HepG2 (cell line): ENCODE data around the gene C22orf15. TPM values are rescaled to one million over a fixed set of nuclear protein-coding genes. Genes with fewer than 3 reads are reported as not detected.

Experiments used
- CSRNP1 ChIP-seq: sonication (generic); formaldehyde crosslinking; IDR thresholded peaks from 2 replicates; pipeline ENCODE4 v1.8.1; 2023; ENCODE audit warnings: mild to moderate bottlenecking, missing genetic modification reagents
- ELF3 ChIP-seq: IDR thresholded peaks from 2 replicates; pipeline ENCODE4 v1.6.1; 2016; ENCODE audit warnings: missing genetic modification reagents, missing compliant biosample characterization
- EP300 ChIP-seq, 3 experiments: sonication (generic) in 1 of 3; formaldehyde crosslinking in 1 of 3; IDR thresholded peaks; 2 replicates each; pipeline versions ENCODE4 v1.5.1 to v1.6.1; 2011 to 2020; ENCODE audit warnings: low read depth in 2 of 3, low read length in 2 of 3, borderline replicate concordance in 1 of 3, improper control_type of control experiment in 1 of 3, mild to moderate bottlenecking in 1 of 3, missing genetic modification reagents in 1 of 3, moderate library complexity in 1 of 3
- GLI4 ChIP-seq: sonication (generic); formaldehyde crosslinking; IDR thresholded peaks from 2 replicates; pipeline ENCODE4 v1.5.1; 2020; ENCODE audit warnings: missing genetic modification reagents, mild to moderate bottlenecking, moderate library complexity, borderline replicate concordance
- KDM4B ChIP-seq: sonication (generic); formaldehyde crosslinking; IDR thresholded peaks from 2 replicates; pipeline ENCODE4 v1.4.0; 2020; ENCODE audit warnings: missing genetic modification reagents
- RFX1 ChIP-seq: fragments of 450-650 bp; IDR thresholded peaks from 2 replicates; pipeline ENCODE4 v1.6.1; 2017
- RNF219 ChIP-seq: sonication (generic); formaldehyde crosslinking; IDR thresholded peaks from 2 replicates; pipeline ENCODE4 v1.5.0; 2020; ENCODE audit warnings: mild to moderate bottlenecking, missing genetic modification reagents
- SKI ChIP-seq: fragments of 450-650 bp; IDR thresholded peaks from one replicate; pipeline ENCODE4 v1.6.1; 2018; ENCODE audit warnings: mild to moderate bottlenecking; ENCODE audit not compliant: partially characterized antibody
- SOX6 ChIP-seq, 2 experiments: fragments of 450-650 bp in 1 of 2; sonication (generic) in 1 of 2; formaldehyde crosslinking in 1 of 2; IDR thresholded peaks; 2 replicates each; pipeline versions ENCODE4 v1.4.0 to v1.6.1; 2017 to 2020; ENCODE audit warnings: antibody characterized with exemption in 1 of 2, mild to moderate bottlenecking in 1 of 2, missing genetic modification reagents in 1 of 2
- ZNF629 ChIP-seq: sonication (generic); formaldehyde crosslinking; conservative IDR thresholded peaks from 2 replicates; pipeline ENCODE4 v1.5.0; 2020; ENCODE audit warnings: missing genetic modification reagents
- ZNF713 ChIP-seq: sonication (generic); formaldehyde crosslinking; IDR thresholded peaks from 2 replicates; pipeline ENCODE4 v1.4.0; 2020; ENCODE audit warnings: mild to moderate bottlenecking, missing genetic modification reagents
- ZNF766 ChIP-seq: sonication (generic); formaldehyde crosslinking; IDR thresholded peaks from 2 replicates; pipeline ENCODE4 v1.5.0; 2020; ENCODE audit warnings: missing genetic modification reagents, borderline replicate concordance
- ZNF776 ChIP-seq: sonication (generic); formaldehyde crosslinking; IDR thresholded peaks from 2 replicates; pipeline ENCODE4 v1.4.0; 2020; ENCODE audit warnings: mild to moderate bottlenecking, missing genetic modification reagents
- polyA plus RNA-seq, 8 experiments: library from polyadenylated mRNA; depleted of rRNA in 3 of 8; stranded (reverse) in 7 of 8; unstranded in 1 of 8; fragments of >200 nt; fragmentation: Illumina TruSeq in 4 of 8; extraction: Trizol in 4 of 8; gene quantifications; 2 replicates each; pipeline versions ENCODE4 v1.2.1 to v1.2.3, GENCODE V29; 2011 to 2016; ENCODE audit warnings: low read depth in 4 of 8, missing spikeins in 1 of 8, mixed read lengths in 1 of 8; ENCODE audit not compliant: insufficient read depth in 1 of 8
- total RNA-seq, 5 experiments: library from RNA; depleted of rRNA; stranded (reverse); fragments of >200 nt; fragmentation: Illumina TruSeq; extraction: Trizol; gene quantifications; 2 replicates each; pipeline ENCODE4 v1.2.3, GENCODE V29; 2016; ENCODE audit warnings: low read depth in 1 of 5
- TF ChIP-seq, protein P1 (sequence below): sonication (generic); formaldehyde crosslinking; IDR thresholded peaks from 2 replicates; pipeline ENCODE4 v1.4.0; 2020; ENCODE audit warnings: mild to moderate bottlenecking, low read depth, missing genetic modification reagents
- TF ChIP-seq, protein P2 (sequence below): sonication (generic); formaldehyde crosslinking; IDR thresholded peaks from 2 replicates; pipeline ENCODE4 v1.9.0; 2022; ENCODE audit warnings: missing genetic modification reagents, mild to moderate bottlenecking, borderline replicate concordance
- TF ChIP-seq, protein P3 (sequence below): sonication (generic); formaldehyde crosslinking; IDR thresholded peaks from 2 replicates; pipeline ENCODE4 v1.8.0; 2022; ENCODE audit warnings: low read depth, missing genetic modification reagents

Gene C22orf15
- total and polyA plus RNA-seq, 2 of the 13 experiments (the other 11 are each of a cell fraction or from before 2014, with no cell fraction given), result not detected

- TF ChIP-seq ELF3 (CRISPR knock-in tag) (peak; percentile 58), RNF219 (CRISPR knock-in tag) (peak; percentile 47; the same call in 1 of the 2 replicates), ZNF629 (CRISPR knock-in tag) (peak; percentile 80), SKI (peak; percentile 91), ZNF776 (no peak), KDM4B (no peak; the same call in 1 of the 2 replicates), SOX6 (IDR thresholded peaks at IDR 0.05) (no peak), SOX6 (CRISPR knock-in tag; IDR thresholded peaks at IDR 0.05) (peak; percentile 88), CSRNP1 (CRISPR knock-in tag) (no peak; the same call in 1 of the 2 replicates), ZNF713 (CRISPR knock-in tag) (no peak), EP300 (IDR thresholded peaks at IDR 0.05; ENCODE audit: low read depth in 2 of 2, low read length in 2 of 2) (peak; percentile 64 to 91; a peak in 3 of 4 replicates), EP300 (CRISPR knock-in tag; IDR thresholded peaks at IDR 0.05; ENCODE audit: borderline replicate concordance) (peak; percentile 69; the same call in 1 of the 2 replicates), RFX1 (no peak), ZNF766 (CRISPR knock-in tag) (no peak), GLI4 (CRISPR knock-in tag) (no peak)
- TF ChIP-seq, protein P1, sequence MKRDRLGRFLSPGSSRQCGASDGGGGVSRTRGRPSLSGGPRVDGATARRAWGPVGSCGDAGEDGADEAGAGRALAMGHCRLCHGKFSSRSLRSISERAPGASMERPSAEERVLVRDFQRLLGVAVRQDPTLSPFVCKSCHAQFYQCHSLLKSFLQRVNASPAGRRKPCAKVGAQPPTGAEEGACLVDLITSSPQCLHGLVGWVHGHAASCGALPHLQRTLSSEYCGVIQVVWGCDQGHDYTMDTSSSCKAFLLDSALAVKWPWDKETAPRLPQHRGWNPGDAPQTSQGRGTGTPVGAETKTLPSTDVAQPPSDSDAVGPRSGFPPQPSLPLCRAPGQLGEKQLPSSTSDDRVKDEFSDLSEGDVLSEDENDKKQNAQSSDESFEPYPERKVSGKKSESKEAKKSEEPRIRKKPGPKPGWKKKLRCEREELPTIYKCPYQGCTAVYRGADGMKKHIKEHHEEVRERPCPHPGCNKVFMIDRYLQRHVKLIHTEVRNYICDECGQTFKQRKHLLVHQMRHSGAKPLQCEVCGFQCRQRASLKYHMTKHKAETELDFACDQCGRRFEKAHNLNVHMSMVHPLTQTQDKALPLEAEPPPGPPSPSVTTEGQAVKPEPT, result no peak
- TF ChIP-seq, protein P2, sequence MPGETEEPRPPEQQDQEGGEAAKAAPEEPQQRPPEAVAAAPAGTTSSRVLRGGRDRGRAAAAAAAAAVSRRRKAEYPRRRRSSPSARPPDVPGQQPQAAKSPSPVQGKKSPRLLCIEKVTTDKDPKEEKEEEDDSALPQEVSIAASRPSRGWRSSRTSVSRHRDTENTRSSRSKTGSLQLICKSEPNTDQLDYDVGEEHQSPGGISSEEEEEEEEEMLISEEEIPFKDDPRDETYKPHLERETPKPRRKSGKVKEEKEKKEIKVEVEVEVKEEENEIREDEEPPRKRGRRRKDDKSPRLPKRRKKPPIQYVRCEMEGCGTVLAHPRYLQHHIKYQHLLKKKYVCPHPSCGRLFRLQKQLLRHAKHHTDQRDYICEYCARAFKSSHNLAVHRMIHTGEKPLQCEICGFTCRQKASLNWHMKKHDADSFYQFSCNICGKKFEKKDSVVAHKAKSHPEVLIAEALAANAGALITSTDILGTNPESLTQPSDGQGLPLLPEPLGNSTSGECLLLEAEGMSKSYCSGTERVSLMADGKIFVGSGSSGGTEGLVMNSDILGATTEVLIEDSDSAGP, result peak; percentile 35; the same call in 1 of the 2 replicates
- TF ChIP-seq, protein P3, sequence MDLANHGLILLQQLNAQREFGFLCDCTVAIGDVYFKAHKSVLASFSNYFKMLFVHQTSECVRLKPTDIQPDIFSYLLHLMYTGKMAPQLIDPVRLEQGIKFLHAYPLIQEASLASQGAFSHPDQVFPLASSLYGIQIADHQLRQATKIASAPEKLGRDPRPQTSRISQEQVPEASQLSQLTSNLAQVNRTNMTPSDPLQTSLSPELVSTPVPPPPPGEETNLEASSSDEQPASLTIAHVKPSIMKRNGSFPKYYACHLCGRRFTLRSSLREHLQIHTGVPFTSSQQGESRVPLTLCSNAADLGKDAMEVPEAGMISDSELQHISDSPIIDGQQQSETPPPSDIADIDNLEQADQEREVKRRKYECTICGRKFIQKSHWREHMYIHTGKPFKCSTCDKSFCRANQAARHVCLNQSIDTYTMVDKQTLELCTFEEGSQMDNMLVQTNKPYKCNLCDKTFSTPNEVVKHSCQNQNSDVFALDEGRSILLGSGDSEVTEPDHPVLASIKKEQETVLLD (CRISPR knock-in tag), result no peak
Observed at GRCh38 chr22:23774114-23774921, 11.5 kb downstream of the C22orf15 start (continued).
